HepG2 (cell line): Measurements from ENCODE around the gene TUBB. TPM values are rescaled to one million over a fixed set of nuclear protein-coding genes. Genes with fewer than 3 reads are reported as not detected.
A peak's percentile ranks its signal among the peaks of the same experiment; 100 is the strongest.

Experiments
- ATF7-NPFF ChIP-seq: sonication (generic); formaldehyde crosslinking; IDR thresholded peaks from 2 replicates; pipeline ENCODE4 v1.8.1; 2023; ENCODE audit warnings: mild to moderate bottlenecking, low read depth, missing genetic modification reagents, moderate library complexity
- BHLHE40 ChIP-seq: IDR thresholded peaks from 2 replicates; pipeline ENCODE4 v1.6.1; 2011; ENCODE audit warnings: low read length, improper control_type of control experiment
- FOXK2 ChIP-seq: fragments of 450-650 bp; IDR thresholded peaks from 2 replicates; pipeline ENCODE4 v1.6.1; 2016
- GPN1 ChIP-seq: sonication (generic); formaldehyde crosslinking; IDR thresholded peaks from 2 replicates; pipeline ENCODE4 v1.5.1; 2020; ENCODE audit warnings: missing genetic modification reagents, borderline replicate concordance
- HNRNPH1 ChIP-seq: fragments of 200-400 bp; formaldehyde crosslinking; optimal IDR thresholded peaks from 2 replicates; pipeline ENCODE3; 2017; ENCODE audit warnings: mild to moderate bottlenecking, low read depth, low read length
- NFYC ChIP-seq: IDR thresholded peaks from 2 replicates; pipeline ENCODE4 v1.6.1; 2016; ENCODE audit warnings: missing genetic modification reagents, missing compliant biosample characterization
- PITX1 ChIP-seq: sonication (generic); formaldehyde crosslinking; IDR thresholded peaks from 2 replicates; pipeline ENCODE4 v1.5.1; 2020; ENCODE audit warnings: mild to moderate bottlenecking, missing genetic modification reagents
- POGZ ChIP-seq: sonication (generic); formaldehyde crosslinking; IDR thresholded peaks from 2 replicates; pipeline ENCODE4 v1.4.0; 2020; ENCODE audit warnings: mild to moderate bottlenecking, missing genetic modification reagents
- TOPORS ChIP-seq: sonication (generic); formaldehyde crosslinking; IDR thresholded peaks from 2 replicates; pipeline ENCODE4 v1.8.0; 2023; ENCODE audit warnings: mild to moderate bottlenecking, missing genetic modification reagents
- polyA plus RNA-seq, 8 experiments: library from polyadenylated mRNA; depleted of rRNA in 3 of 8; stranded (reverse) in 7 of 8; unstranded in 1 of 8; fragments of >200 nt; fragmentation: Illumina TruSeq in 4 of 8; extraction: Trizol in 4 of 8; gene quantifications; 2 replicates each; pipeline versions ENCODE4 v1.2.1 to v1.2.3, GENCODE V29; 2011 to 2016; ENCODE audit warnings: low read depth in 4 of 8, missing spikeins in 1 of 8, mixed read lengths in 1 of 8; ENCODE audit not compliant: insufficient read depth in 1 of 8
- total RNA-seq, 5 experiments: library from RNA; depleted of rRNA; stranded (reverse); fragments of >200 nt; fragmentation: Illumina TruSeq; extraction: Trizol; gene quantifications; 2 replicates each; pipeline ENCODE4 v1.2.3, GENCODE V29; 2016; ENCODE audit warnings: low read depth in 1 of 5
- TF ChIP-seq, protein P1 (sequence below): sonication (generic); formaldehyde crosslinking; conservative IDR thresholded peaks from 2 replicates; pipeline ENCODE4 v1.4.0; 2020; ENCODE audit warnings: mild to moderate bottlenecking, missing genetic modification reagents, moderate library complexity
- TF ChIP-seq, protein P2 (sequence below): sonication (generic); formaldehyde crosslinking; conservative IDR thresholded peaks from 2 replicates; pipeline ENCODE4 v1.5.0; 2020; ENCODE audit warnings: missing genetic modification reagents
- TF ChIP-seq, protein P3 (sequence below): IDR thresholded peaks from 2 replicates; pipeline ENCODE4 v1.6.1; 2012; ENCODE audit warnings: low read depth, low read length, improper control_type of control experiment
- TF ChIP-seq, protein P4 (sequence below): sonication (generic); formaldehyde crosslinking; IDR thresholded peaks from 2 replicates; pipeline ENCODE4 v1.5.0; 2020; ENCODE audit warnings: mild to moderate bottlenecking, missing genetic modification reagents, borderline replicate concordance
- TF ChIP-seq, protein P5 (sequence below): sonication (generic); formaldehyde crosslinking; IDR thresholded peaks from 2 replicates; pipeline ENCODE4 v1.8.0; 2022; ENCODE audit warnings: missing genetic modification reagents, low read depth, mild to moderate bottlenecking, borderline replicate concordance
- TF ChIP-seq, protein P6 (sequence below): sonication (generic); formaldehyde crosslinking; IDR thresholded peaks from 2 replicates; pipeline ENCODE4 v1.4.0; 2020; ENCODE audit warnings: missing genetic modification reagents

The TUBB gene
- total and polyA plus RNA-seq, 2 of the 13 experiments (the other 11 are each of a cell fraction or from before 2014, with no cell fraction given), result 911 to 1,163 TPM

DNA sequence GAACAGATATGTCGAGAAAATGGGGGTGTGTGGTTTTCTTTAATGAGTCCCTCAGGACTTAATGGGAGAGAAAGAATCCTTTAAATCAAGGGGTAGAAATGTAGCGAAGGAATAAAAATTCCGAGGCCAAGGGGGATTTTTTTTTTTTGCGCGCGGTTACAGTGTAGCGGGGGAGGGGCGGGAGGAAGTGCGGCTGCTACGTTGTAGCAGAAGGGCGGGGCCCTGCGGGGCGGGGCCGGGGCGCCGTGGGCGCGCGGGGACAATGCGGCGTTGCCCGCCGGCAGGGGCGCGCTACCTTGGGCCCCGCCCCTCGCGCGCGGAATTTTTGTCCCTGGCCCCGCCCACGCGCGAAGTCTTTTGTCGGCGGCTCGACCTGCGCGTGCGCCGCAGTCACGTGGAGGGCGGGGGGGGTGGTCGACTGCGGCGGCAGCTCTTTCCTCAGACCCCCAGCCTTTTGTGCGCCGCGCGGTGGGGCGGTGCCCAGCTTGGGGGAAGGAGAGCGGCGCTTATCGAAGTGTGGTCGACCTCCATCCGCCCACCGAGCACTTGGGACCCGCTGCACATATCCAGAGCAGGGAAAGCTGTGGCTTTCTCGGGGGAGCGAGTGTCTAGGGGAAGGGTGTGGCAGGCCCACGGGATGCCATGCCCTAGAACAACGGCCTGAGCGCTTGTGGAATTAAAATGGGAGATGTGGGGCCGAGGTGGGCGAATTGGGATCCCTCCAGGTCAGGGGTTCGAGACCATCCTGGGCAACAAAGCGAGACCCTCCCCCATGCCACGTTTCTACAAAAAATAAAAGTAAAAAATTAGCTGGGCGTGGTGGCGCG, 1.3 kb downstream of the TUBB start (continued):
- TF ChIP-seq, protein P1, sequence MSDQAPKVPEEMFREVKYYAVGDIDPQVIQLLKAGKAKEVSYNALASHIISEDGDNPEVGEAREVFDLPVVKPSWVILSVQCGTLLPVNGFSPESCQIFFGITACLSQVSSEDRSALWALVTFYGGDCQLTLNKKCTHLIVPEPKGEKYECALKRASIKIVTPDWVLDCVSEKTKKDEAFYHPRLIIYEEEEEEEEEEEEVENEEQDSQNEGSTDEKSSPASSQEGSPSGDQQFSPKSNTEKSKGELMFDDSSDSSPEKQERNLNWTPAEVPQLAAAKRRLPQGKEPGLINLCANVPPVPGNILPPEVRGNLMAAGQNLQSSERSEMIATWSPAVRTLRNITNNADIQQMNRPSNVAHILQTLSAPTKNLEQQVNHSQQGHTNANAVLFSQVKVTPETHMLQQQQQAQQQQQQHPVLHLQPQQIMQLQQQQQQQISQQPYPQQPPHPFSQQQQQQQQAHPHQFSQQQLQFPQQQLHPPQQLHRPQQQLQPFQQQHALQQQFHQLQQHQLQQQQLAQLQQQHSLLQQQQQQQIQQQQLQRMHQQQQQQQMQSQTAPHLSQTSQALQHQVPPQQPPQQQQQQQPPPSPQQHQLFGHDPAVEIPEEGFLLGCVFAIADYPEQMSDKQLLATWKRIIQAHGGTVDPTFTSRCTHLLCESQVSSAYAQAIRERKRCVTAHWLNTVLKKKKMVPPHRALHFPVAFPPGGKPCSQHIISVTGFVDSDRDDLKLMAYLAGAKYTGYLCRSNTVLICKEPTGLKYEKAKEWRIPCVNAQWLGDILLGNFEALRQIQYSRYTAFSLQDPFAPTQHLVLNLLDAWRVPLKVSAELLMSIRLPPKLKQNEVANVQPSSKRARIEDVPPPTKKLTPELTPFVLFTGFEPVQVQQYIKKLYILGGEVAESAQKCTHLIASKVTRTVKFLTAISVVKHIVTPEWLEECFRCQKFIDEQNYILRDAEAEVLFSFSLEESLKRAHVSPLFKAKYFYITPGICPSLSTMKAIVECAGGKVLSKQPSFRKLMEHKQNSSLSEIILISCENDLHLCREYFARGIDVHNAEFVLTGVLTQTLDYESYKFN, result no peak
- TF ChIP-seq HNRNPH1 (peak; percentile 36), BHLHE40 (peak; percentile 94), POGZ (CRISPR knock-in tag) (peak; percentile 18; the same call in 1 of the 2 replicates), ATF7-NPFF (CRISPR knock-in tag) (peak; percentile 91; the same call in 1 of the 2 replicates), TOPORS (CRISPR knock-in tag) (peak; percentile 60; the same call in 1 of the 2 replicates), PITX1 (CRISPR knock-in tag) (peak; percentile 49; the same call in 1 of the 2 replicates), FOXK2 (no peak), NFYC (CRISPR knock-in tag) (no peak), GPN1 (CRISPR knock-in tag) (no peak)
- TF ChIP-seq, protein P2, sequence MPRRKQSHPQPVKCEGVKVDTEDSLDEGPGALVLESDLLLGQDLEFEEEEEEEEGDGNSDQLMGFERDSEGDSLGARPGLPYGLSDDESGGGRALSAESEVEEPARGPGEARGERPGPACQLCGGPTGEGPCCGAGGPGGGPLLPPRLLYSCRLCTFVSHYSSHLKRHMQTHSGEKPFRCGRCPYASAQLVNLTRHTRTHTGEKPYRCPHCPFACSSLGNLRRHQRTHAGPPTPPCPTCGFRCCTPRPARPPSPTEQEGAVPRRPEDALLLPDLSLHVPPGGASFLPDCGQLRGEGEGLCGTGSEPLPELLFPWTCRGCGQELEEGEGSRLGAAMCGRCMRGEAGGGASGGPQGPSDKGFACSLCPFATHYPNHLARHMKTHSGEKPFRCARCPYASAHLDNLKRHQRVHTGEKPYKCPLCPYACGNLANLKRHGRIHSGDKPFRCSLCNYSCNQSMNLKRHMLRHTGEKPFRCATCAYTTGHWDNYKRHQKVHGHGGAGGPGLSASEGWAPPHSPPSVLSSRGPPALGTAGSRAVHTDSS, result no peak
- TF ChIP-seq, protein P3, sequence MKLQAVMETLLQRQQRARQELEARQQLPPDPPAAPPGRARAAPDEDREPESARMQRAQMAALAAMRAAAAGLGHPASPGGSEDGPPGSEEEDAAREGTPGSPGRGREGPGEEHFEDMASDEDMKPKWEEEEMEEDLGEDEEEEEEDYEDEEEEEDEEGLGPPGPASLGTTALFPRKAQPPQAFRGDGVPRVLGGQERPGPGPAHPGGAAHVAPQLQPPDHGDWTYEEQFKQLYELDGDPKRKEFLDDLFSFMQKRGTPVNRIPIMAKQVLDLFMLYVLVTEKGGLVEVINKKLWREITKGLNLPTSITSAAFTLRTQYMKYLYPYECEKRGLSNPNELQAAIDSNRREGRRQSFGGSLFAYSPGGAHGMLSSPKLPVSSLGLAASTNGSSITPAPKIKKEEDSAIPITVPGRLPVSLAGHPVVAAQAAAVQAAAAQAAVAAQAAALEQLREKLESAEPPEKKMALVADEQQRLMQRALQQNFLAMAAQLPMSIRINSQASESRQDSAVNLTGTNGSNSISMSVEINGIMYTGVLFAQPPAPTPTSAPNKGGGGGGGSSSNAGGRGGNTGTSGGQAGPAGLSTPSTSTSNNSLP, result peak; percentile 35; the same call in 1 of the 2 replicates
- TF ChIP-seq, protein P4, sequence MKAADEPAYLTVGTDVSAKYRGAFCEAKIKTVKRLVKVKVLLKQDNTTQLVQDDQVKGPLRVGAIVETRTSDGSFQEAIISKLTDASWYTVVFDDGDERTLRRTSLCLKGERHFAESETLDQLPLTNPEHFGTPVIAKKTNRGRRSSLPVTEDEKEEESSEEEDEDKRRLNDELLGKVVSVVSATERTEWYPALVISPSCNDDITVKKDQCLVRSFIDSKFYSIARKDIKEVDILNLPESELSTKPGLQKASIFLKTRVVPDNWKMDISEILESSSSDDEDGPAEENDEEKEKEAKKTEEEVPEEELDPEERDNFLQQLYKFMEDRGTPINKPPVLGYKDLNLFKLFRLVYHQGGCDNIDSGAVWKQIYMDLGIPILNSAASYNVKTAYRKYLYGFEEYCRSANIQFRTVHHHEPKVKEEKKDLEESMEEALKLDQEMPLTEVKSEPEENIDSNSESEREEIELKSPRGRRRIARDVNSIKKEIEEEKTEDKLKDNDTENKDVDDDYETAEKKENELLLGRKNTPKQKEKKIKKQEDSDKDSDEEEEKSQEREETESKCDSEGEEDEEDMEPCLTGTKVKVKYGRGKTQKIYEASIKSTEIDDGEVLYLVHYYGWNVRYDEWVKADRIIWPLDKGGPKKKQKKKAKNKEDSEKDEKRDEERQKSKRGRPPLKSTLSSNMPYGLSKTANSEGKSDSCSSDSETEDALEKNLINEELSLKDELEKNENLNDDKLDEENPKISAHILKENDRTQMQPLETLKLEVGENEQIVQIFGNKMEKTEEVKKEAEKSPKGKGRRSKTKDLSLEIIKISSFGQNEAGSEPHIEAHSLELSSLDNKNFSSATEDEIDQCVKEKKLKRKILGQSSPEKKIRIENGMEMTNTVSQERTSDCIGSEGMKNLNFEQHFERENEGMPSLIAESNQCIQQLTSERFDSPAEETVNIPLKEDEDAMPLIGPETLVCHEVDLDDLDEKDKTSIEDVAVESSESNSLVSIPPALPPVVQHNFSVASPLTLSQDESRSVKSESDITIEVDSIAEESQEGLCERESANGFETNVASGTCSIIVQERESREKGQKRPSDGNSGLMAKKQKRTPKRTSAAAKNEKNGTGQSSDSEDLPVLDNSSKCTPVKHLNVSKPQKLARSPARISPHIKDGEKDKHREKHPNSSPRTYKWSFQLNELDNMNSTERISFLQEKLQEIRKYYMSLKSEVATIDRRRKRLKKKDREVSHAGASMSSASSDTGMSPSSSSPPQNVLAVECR (CRISPR knock-in tag), result peak; percentile 91
- TF ChIP-seq, protein P5, sequence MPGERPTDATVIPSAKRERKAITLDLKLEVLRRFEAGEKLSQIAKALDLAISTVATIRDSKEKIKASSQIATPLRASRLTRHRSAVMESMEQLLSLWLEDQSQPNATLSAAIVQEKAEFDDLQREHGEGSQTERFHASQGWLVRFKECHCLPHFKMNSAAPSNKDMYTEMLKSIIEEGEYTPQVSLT (CRISPR knock-in tag), result no peak
- TF ChIP-seq, protein P6, sequence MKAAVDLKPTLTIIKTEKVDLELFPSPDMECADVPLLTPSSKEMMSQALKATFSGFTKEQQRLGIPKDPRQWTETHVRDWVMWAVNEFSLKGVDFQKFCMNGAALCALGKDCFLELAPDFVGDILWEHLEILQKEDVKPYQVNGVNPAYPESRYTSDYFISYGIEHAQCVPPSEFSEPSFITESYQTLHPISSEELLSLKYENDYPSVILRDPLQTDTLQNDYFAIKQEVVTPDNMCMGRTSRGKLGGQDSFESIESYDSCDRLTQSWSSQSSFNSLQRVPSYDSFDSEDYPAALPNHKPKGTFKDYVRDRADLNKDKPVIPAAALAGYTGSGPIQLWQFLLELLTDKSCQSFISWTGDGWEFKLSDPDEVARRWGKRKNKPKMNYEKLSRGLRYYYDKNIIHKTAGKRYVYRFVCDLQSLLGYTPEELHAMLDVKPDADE (CRISPR knock-in tag), result no peak
